GM04503 (cell line): ENCODE data around the gene CXorf58.

Experiments
- DNase-seq: peaks from one replicate; pipeline ENCODE4 v3.0.0-alpha.2; 2012; ENCODE audit warnings: low read depth

The CXorf58 gene

DNA sequence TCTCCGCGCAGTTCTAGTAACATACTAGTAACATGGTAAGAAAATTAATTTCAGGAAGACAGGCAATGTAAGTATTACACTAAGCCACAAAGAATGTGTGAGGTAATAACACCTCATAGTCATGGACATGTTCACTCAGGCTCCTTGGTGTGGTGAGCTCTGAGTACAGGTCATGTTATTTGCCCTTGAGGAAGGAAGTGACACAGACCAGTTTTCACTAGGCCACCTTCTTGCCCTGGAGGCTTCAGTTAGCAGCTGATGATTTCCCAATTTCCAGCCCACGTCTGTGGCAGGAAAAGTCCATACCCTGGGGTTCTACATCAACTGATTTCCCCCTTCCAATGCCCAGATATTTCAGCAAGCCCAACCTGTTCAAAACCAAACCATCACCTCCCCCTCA lies 6.7 kb upstream of the CXorf58 start:
- DNase-seq, result no peak

DNA sequence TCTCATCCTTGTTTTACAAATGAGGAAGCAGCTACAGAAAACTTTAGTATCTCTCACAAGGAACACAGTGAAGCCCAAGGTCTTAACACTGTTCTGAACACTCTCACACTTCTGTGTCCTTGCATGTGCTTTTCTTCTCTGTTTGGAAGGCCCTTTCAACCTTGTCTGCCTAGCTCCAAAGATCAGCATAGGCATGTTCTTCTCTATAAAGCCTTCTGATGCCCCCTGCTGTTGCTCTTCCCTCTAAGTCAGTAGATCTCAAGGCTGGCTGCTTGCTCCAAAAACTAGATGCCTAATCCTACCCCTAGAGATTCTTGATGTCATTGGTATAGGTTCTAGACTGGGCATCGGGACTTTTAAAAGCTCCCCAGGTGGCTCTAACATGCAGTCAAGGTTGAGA lies 6.0 kb upstream of the CXorf58 start:
- DNase-seq, result no peak

DNA sequence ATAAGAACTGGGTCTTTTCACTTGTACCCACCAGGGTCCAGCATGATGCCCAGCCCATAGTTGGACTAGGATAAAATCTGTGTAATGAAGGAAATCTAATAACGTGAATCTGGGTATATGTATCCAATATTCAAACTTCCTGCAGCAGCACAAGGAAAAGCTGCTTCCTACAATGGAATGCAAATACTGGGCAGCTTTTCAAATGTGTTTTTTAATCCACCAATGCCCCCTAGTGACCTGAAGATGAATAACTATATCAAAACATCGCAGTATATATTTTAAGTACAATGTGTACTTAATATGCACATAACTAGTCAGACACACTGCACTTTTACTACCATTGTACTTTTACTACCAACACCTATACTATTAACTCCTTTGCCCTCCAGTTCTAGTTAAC lies 5.4 kb upstream of the CXorf58 start:
- no peak for DNase-seq

GRCh38 chrX:23904096-23904495 lies 3.7 kb upstream of the CXorf58 start:
- no peak for DNase-seq

- no peak for DNase-seq
These were observed 702 bp upstream of the CXorf58 start for GRCh38 chrX:23907111-23907497.

DNA sequence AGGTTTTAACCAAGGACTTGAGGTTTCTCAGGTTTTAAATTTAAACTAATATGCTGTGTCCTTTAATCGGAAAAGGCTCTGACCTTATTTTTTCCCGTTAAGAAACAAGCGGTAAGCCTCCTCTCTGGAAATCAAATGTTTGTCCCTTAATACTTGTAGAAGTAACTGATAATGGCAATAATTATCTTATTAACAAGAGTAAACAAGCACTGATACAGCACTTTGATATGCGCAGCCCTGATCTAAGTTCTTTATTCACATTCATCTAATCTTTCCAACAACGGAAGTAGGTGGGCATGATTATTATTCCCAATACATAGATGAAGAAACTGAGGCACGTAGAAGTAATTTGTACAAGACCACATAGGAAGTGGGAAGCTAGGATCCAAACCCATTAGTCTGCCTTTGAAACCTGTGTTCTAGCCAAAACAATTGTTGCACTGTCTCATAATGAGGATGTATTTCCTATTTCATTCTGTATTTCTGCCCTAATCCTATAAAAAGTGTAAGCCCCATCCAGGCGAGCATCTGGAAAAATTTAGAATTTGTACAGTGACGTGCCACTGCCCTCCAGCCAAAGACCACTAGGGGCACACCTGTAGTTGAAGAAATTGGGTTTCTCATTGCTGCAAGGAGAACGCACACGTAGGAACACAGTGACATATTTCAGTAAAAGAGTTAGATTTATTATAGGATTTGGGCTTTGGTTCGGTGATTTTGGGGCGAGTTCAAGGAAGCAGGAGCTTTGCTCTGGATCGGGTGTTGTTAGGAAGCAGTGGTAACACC lies 606 bp downstream of the CXorf58 start:
- DNase-seq, result no peak

GRCh38 chrX:23911126-23911835 lies 3.5 kb downstream of the CXorf58 start:
- DNase-seq, result no peak

DNA sequence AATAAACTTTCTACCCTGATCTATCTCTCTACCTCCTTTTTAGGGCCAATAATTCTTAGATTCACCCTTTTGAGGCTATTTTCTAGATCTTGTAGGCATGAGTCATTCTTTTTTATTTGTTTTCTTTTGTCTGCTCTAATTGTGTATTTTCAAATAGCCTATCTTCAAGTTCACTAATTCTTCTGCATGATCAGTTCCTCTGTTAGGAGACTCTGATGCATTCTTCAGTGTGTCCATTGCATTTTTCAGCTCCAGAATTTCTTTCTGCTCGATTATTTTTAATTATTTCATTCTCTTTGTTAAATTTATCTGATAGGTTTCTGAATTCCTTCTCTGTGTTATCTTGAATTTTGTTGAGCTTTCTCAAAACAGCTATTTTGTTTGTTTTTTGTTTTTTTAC lies 11.3 kb downstream of the CXorf58 start:
- no peak for DNase-seq

- no peak for DNase-seq
These were observed 12.0 kb downstream of the CXorf58 start for GRCh38 chrX:23919706-23920320.

- DNase-seq, result no peak
These were observed 18.2 kb downstream of the CXorf58 start for GRCh38 chrX:23926015-23926414.

DNA sequence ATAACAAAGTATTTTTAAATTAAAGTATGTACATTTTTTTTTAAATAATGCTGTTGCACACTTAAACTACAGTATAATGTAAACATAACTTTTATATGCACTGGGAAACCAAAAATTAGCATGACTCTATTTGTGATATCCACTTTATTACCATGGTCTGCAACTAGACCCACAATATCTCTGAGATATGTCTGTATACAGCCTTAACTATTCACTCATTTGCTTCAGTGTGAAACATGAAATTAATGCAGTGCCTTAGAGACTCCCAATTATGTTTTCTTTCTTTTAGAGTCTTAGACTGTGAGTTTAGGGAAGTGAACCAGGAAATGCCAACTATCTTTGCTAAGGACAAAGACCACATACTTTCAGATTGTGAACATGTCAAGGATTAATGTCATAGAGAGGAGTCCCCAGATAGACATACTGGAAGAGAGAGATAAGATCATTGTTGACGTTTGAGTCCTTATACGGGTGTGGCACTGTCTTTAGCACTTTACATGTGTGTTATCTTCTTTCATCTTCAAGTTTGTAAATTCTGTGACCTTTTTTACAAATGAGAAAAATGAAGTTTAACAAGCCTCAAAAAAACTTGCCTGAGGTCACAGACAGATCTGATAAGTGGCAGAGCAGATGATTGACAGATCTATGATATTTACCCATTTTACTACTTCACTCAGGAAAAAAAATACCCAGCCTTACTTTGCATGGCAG lies 23.2 kb downstream of the CXorf58 start:
- DNase-seq, result no peak

DNA sequence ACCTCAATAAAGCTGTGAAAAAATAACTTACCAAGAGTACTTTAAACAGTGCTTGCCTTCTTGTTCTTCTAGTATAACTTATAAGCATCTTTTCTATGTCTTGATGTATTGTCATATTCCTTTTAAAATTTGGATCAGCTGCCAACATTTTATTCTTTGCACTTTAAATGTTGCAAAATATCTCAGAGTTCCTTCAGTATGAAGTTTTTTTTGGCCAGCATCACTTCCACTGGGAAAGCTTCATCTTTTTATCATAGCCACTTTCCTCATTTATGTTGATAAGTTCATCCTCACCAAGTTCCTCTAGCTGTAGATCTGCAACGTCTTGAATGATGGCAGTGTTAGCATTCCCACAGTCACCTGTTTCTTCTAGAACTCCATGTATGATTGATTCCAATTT lies 24.2 kb downstream of the CXorf58 start:
- DNase-seq, result no peak

DNA sequence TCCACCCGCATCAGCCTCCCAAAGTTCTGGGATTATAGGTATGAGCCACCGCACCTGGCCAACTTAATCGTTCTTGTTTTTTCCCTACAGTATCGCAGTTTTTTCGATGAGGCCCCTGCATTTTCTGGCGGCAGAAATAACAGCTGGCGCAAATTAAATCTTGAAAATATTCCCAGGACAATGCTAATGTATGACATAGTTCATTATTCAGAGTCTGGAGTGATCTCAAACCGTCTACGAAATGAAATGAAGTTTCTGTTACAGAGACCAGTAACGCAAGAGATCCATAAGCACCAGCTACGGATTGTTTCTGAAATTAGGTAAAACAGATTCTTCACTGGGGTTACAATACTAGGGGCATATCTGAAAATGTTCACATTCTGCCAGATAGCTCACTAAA lies 27.3 kb downstream of the CXorf58 start:
- DNase-seq, result no peak

GRCh38 chrX:23936180-23936579 lies 28.4 kb downstream of the CXorf58 start:
- DNase-seq, result no peak

GRCh38 chrX:23937100-23937499 lies 29.3 kb downstream of the CXorf58 start:
- no peak for DNase-seq

DNA sequence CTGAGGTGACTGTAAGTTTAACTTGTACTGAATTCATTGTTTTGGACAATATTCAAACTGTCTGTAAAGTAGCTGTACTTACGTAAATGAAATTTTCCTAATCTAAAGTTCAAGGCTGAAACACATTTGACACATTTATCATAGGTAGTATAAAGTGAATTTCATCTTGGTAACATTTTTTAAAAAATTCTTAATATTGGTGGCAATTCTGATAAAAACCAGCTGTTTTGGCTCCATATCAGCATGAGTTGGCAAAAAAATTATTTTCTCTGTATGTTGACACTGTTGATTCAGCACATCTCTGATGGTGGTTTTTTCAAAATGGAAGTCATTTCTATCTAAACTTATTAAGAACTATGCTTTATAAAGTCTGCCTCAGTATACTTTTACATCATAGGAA lies 30.9 kb downstream of the CXorf58 start:
- no peak for DNase-seq

DNA sequence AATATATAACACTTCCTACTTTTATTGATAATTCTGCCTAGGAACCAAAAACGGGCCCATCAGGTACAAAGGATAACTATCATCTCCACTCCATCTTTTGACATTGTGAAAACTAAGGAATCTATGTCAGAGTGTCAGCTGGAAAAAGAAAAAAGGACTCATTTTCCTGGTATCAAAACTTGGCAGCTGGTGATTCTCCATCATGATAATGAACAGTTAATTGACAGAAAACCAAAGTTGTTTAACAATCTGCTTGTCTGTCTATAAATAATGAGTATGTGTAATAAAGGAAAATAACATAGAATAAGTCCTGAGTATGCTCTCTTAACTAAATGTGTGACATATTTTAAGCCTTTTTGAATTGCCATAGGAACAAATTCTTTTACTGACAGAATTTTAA lies 31.4 kb downstream of the CXorf58 start:
- DNase-seq, result no peak

- DNase-seq, result no peak
These were observed 36.4 kb downstream of the CXorf58 start for GRCh38 chrX:23944234-23944633.

GRCh38 chrX:23945206-23945605 lies 37.4 kb downstream of the CXorf58 start:
- no peak for DNase-seq

DNA sequence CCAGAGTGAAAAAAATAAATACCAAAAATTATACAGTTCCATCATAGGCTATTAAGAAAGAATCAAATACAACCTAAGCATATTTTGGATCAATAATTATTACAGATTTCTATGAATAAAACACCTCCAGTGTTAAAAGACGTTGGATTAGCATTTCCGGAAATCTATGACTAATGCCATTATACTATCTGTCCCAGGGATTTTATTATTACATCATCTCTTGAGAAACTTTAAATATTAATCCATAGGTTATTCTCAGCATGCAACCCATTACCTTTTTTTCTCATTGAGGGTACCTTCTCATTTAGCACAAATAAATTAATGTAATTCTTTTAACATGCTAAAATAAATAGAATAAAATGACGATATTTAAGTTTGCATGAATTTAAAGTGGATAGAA lies 44.6 kb downstream of the CXorf58 start:
- no peak for DNase-seq

GRCh38 chrX:23952984-23953907 lies 45.4 kb downstream of the CXorf58 start:
- no peak for DNase-seq

GRCh38 chrX:23953908-23954269 lies 46.1 kb downstream of the CXorf58 start:
- no peak for DNase-seq
